HG02759 (cell line): ENCODE measurements around the gene MAOB.
"Not testable (repeated sequence)": the region's sequence is repeated elsewhere in the genome, so short reads cannot be mapped to it uniquely, and the experiment has no call there.

ENCODE experiments used
- ATAC-seq: cut with Tn5 transposase; IDR thresholded peaks from one replicate; pipeline ENCODE4 v1.9.1; 2021; ENCODE audit warnings: mild to moderate bottlenecking, moderate library complexity; ENCODE audit not compliant: unreplicated experiment

MAOB gene

GRCh38 chrX:43758044-43758443 is 124.2 kb downstream of the MAOB start:
- ATAC-seq: no peak

DNA sequence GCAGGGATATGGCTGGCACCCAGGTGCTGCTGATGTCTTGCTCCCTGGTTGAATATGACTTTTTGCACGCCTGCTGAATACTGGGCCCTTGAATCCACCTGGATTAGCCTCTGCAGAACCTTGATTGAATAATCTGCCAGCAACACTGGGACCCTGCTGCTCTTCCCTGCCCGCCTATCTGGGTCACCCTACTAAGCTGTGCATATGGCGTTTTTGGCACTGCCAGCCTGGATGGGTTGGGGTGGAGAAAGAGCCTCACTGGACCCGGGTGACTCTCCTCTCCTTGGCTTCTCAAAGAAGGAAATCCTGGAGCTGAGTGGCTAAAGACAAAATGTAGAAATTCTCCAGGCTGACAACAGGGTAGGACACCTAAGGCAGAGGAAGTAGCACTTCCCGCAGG is 126.2 kb downstream of the MAOB start:
- no peak for ATAC-seq

DNA sequence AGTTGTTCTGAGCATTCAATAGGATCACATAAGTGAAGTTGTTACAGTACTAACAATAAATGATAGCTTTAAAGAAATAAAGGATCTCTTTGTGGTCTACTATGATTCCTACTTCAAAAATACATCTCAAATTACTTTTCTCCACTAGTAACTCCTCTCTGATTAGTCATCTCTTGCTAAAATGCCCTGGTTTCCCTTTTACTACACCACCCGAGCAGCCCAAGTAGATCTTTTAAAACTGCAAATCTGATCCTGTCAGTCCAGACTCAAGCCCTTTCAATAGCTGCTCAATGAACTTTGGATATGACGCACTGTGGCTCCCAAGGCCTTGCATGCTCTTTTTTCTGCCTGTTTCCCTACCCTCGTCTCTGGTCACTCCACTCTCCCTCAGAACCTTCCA is 128.6 kb downstream of the MAOB start:
- ATAC-seq: no peak

GRCh38 chrX:43750248-43750676 is 132.0 kb downstream of the MAOB start:
- ATAC-seq: peak; percentile 80

- no peak for ATAC-seq
Measured at GRCh38 chrX:43747476-43747875, 134.8 kb downstream of the MAOB start.

GRCh38 chrX:43745938-43746721 is 136.1 kb downstream of the MAOB start:
- no peak for ATAC-seq

DNA sequence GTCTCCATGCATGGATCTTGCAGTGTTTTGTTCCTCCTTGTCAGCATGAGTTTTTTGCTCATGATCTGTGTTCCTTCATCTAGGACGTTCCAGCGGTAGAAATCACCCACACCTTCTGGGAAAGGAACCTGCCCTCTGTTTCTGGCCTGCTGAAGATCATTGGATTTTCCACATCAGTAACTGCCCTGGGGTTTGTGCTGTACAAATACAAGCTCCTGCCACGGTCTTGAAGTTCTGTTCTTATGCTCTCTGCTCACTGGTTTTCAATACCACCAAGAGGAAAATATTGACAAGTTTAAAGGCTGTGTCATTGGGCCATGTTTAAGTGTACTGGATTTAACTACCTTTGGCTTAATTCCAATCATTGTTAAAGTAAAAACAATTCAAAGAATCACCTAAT is 138.0 kb downstream of the MAOB start:
- no peak for ATAC-seq

DNA sequence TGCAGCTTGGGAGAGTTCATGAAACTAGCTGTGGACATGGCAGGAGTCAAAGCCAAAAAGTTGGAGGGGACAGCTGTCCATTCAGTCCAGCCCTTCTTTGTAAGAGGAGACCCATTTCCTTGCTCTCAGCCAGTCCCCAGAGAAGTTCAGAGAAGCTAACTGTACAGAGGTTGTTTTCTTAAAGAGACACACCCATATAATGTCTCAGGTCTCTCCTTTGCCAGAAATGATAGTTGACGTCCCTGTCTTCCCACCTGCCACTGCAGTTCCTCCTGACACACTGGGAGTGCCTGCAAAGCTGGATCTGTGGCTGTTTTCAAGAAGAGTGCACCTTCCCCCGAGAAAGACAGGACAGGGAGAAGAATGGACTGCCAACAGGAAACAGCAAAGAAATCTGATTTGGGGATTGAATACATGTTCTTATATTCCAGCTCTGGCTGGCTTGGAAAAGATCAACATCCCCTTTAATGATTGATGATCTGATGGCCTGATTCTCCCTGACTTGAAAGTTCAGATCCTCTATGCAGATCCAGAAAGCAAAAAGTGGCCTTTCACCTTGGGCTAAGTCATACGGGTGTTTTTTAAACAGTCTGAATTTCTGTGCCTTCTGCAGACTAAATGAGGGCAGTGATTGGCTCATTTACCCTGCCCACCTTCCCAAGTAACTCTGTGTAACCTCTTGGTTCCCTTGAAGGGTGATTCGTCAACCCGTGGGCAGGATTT is 139.0 kb downstream of the MAOB start:
- ATAC-seq: no peak

DNA sequence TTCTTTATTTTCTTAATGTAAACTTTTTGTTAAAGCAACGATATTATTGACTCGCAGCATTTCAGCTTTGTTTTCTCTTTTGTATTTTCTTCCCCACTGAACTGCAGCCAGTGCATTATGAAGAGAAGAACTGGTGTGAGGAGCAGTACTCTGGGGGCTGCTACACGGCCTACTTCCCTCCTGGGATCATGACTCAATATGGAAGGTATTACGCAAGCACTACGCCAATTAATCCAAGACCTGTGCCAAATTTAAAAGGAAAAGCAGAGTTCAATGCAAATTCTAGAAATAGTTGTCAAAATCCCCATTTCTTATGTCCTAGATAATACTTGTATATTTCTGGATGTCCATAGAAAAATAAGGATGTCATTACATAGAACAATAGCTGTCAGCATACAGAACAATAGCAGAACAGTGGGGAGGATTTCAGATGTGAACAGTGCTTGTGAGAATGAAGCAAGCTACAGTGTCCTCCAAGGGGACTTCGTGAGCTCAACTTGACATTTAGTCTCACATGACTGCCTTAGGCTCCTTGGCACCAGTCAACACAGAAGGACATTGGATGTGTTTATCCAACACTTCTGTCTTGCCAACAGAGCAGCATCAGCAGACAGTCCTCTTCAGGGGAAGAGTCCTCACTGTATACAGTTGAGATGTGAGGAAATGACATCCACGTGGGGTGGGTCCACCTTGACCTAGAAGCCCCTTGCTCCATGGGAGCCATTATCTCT is 140.2 kb downstream of the MAOB start:
- ATAC-seq: no peak

DNA sequence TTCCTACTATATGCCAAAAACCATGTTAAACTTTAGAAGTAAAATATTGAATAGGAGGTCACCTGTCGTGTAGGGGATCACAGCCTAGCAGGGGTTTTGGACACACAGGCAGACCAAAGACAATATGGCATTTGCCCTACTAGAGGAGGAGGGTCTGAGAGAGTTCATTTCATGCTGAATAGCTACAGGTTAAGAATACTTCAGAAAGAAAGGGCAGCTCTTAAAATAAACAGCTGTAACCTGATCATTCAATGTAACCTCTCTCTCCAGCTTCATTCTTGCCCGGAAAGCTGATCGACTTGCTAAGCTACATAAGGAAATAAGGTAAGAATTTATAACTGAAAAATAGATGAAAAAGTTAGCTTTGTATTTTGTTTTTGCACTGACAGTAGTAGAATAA is 146.3 kb downstream of the MAOB start:
- no peak for ATAC-seq

- no peak for ATAC-seq
Measured at GRCh38 chrX:43735534-43735933, 146.7 kb downstream of the MAOB start.

DNA sequence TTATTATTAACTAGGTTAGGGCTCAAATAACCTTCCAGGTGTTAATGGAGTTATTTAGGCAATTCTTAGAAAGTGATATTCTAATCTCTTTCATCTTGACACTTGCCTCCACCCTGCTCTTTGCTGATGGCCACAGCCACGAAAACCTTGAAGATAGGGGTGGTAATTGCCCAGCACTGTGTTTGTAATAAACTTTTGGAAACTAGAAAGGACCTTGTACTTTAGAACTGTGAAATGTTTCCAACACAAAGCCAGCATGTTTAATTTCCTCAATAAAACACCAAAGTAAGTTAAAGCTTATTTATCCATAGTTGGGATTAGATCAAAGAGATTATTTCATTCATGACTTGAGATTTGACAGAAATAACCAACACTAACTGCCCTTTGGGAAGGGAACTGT is 147.8 kb downstream of the MAOB start:
- ATAC-seq: no peak

- ATAC-seq: no peak
Measured at GRCh38 chrX:43733699-43734098, 148.6 kb downstream of the MAOB start.

GRCh38 chrX:43731086-43731485 is 151.2 kb downstream of the MAOB start:
- ATAC-seq: no peak

GRCh38 chrX:43728966-43729365 is 153.3 kb downstream of the MAOB start:
- ATAC-seq: no peak

DNA sequence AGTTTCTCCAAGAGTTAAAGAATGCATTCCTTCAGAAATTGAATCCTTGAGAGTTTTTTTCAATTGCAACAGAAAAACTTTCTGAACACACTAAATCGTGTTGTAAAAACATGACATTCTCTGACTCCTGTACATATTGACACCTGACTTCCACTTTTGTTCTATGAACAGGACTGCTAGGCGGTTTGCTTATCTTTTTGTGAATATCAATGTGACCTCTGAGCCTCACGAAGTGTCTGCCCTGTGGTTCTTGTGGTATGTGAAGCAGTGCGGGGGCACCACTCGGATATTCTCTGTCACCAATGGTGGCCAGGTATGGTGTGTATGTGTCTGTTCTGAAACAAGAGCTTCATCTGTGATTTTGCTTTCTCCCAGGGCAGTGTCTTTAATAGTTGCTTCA is 154.2 kb downstream of the MAOB start:
- no peak for ATAC-seq

- ATAC-seq: not testable (repeated sequence)
Measured at GRCh38 chrX:43727254-43727653, 155.0 kb downstream of the MAOB start.

DNA sequence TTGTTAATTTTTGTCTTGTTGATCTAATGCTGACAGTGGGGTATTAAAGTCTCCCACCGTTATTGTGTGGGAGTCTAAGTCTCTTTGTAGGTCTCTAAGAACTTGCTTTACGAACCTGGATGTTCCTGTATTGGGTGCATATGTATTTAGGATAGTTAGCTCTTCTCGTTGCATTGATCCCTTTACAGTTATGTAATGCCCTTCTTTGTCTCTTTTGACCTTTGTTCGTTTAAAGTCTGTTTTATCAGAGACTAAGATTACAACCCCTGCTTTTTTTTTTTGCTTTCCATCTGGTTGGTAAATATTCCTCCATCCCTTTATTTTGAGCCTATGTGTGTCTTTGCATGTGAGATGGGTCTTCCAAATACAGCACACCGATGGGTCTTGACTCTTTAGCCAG is 157.0 kb downstream of the MAOB start:
- not testable (repeated sequence) for ATAC-seq

- ATAC-seq: no peak
Measured at GRCh38 chrX:43720961-43721360, 161.3 kb downstream of the MAOB start.

- no peak for ATAC-seq
Measured at GRCh38 chrX:43720082-43720481, 162.2 kb downstream of the MAOB start.

- ATAC-seq: no peak
Measured at GRCh38 chrX:43718956-43719355, 163.3 kb downstream of the MAOB start.

- ATAC-seq: no peak
Measured at GRCh38 chrX:43718546-43718945, 163.7 kb downstream of the MAOB start.
